ENCODE measurements around the gene TMEM163. TPM values are rescaled to one million over a fixed set of nuclear protein-coding genes. Genes with fewer than 3 reads are reported as not detected.
"Not testable (repeated sequence)": the region's sequence is repeated elsewhere in the genome, so short reads cannot be mapped to it uniquely, and the experiment has no call there.

Gene TMEM163
- polyA plus RNA-seq, 1 donor, result 0.86 TPM

GRCh38 chr2:134491022-134491421 is 227.8 kb downstream of the TMEM163 start:
- DNase-seq (ENCODE audit: low read depth), result no peak

DNA sequence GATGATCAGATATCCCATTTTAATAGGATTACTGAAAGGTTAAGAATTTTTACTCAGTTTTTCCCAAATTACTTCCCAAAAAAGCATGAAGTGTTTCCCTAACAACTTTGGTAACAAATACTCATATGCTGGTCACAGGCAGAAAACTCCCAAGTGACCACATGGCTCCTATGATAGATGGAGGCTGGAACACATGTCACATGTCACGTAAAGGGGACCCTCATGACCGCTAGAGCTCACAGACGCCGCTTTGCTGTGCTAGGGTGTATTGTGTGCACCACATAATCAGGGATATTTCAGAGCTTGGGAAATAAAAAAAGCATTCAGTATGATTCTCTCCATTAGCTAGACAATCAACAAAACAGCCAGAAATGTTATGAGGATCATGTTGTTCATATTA is 228.2 kb downstream of the TMEM163 start:
- no peak for DNase-seq (ENCODE audit: low read depth)

DNA sequence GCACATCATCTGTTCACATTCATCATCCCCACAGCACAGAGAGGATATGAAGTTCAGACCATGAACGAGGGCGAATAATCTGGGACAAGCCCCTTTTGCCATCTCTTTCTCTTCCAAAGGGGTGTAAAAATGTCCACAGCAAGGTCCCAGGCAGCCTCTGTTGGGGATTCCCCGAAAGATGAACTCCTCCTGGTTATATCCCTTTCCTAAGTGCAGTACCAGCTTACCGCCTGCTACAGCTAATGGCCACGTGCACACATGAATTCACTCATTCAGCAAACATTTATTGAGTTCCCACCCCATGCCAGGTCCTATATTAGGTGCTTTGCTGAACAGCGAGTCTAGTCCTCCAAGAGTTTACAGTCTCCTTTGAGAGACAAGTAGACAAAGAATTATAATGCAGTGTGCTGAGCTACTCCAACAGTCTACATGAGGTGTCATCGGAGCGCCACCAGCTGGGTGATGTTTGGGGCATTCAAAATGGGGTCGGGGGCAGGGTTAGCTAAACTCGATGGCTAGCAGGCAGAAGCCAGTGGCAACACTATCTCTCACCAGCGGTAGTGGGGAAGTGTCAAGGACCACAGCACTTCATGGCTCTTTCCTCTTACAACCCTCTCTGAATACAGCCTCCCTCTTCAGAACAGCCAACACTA is 228.9 kb downstream of the TMEM163 start:
- DNase-seq (ENCODE audit: low read depth), result no peak

DNA sequence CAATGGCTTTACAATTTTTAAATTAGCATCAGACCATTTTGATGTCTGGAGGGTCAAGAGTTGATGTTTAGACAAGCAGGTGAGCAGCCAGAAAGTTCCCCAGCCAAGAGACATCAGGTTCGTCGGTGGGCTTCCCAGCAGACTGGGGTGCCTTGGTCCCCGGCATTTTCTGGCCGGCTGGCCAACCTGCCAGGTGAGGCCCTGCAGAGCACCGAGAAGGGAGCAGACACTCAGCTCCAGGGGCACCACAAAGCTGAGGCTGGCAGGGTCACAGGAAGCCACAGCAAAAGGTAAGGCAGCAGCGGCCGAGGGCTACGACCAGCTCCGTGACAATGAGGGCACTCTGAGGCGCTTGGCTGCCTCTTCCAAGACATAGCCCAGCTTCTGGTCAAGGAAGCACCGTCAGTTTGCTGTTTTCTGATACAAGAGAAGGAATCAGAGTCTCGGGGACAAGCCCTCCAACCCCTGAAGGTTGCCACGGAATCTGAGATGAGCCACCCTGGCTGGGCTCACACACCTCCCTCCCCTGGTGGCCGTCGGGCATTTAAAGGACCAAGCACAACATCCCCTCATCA is 235.9 kb downstream of the TMEM163 start:
- no peak for DNase-seq (ENCODE audit: low read depth)

GRCh38 chr2:134482131-134482723 is 236.6 kb downstream of the TMEM163 start:
- DNase-seq (ENCODE audit: low read depth), result no peak

- no peak for DNase-seq (ENCODE audit: low read depth)
Observed at GRCh38 chr2:134479696-134480330, 239.0 kb downstream of the TMEM163 start.

- DNase-seq (ENCODE audit: low read depth), result not testable (repeated sequence)
Observed at GRCh38 chr2:134476982-134477381, 241.8 kb downstream of the TMEM163 start.

DNA sequence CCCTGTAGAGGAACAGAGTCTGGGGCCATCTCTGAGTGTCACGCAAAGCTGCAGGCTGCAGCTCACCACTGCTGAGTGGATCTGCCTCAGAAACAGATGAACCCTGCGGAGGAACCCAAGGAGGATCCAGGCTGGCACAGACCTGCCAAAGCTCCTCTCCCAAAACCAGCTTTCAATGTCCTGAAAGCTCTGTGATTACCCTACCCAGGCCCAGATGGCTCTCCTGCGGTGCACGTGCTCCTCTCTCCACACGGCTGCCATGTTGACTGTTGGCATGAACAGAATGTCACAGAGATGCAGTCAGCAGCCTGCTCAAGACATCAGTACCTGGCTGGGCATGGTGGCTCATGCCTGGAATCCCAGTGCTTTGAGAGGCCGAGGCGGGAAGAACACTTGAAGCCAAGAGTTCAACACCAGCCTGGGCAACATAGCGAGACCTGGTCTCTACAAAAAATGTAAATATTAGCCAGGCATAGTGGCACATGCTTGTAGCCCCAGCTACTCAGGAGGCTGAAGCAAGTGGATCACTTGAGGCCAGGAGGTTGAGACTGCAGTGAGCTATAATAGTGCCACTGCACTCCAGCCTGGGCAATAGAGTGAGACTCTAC is 248.1 kb downstream of the TMEM163 start:
- no peak for DNase-seq (ENCODE audit: low read depth)

- no peak for DNase-seq (ENCODE audit: low read depth)
Observed at GRCh38 chr2:134469516-134470115, 249.2 kb downstream of the TMEM163 start.

DNA sequence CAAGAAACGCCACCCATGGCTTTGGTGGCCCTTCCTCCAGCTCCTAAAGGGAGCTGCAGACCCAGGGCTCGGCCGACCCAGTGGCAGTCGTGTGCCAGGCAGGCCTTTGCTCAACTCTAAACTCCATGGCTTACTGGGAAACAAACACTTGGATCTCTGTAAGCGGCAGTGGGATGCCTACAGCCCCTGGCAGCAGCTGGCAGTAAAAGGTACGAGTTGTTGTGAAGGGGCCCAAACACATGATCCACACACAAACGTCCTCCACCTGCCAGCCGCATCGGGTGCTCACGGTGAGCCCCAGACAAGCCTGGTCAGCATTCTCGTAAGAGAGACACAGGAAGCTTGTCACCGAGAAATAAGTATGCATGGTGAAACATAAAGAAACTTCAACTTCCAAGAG is 250.0 kb downstream of the TMEM163 start:
- DNase-seq (ENCODE audit: low read depth), result no peak

DNA sequence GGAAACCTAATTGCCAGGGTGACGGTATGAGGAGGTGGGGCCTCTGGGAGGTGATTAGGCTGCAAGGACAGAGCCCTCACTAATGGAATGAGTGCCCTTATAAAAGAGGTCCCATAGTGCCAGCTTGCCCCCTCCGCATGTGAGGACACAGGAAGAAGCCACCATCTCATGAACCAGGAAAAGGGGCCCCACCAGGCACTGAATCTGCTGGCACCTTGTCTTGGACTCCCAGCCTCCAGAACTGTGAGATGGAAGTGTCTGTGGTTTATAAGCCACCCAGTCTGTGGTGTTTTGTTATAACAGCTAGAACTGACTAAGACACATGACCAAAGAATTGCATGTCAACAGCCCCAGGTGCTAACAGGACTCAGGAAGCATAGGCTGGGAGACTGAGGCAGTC is 250.6 kb downstream of the TMEM163 start:
- DNase-seq (ENCODE audit: low read depth), result no peak

GRCh38 chr2:134466141-134466540 is 252.7 kb downstream of the TMEM163 start:
- no peak for DNase-seq (ENCODE audit: low read depth)

- no peak for DNase-seq (ENCODE audit: low read depth)
Observed at GRCh38 chr2:134465228-134466105, 253.3 kb downstream of the TMEM163 start.

DNA sequence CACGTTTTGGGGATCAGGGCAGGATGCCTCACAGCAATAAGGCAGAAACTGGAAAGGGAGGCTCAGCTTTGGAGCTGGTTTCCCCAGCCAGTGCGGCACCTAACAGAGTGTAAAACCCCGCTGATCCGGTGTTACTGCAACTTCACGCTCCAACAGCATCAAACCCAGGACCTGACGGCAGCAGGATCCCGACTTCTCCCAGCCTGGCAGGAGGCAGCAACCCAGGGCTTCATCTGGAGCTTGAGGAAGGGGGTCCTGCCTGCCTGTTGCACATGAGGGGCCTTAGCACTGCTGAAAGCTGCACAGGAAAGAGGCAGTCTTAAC is 255.1 kb downstream of the TMEM163 start:
- DNase-seq (ENCODE audit: low read depth), result no peak

- DNase-seq (ENCODE audit: low read depth), result no peak
Observed at GRCh38 chr2:134462791-134463698, 255.8 kb downstream of the TMEM163 start.

- no peak for DNase-seq (ENCODE audit: low read depth)
Observed at GRCh38 chr2:134462275-134462674, 256.5 kb downstream of the TMEM163 start.

DNA sequence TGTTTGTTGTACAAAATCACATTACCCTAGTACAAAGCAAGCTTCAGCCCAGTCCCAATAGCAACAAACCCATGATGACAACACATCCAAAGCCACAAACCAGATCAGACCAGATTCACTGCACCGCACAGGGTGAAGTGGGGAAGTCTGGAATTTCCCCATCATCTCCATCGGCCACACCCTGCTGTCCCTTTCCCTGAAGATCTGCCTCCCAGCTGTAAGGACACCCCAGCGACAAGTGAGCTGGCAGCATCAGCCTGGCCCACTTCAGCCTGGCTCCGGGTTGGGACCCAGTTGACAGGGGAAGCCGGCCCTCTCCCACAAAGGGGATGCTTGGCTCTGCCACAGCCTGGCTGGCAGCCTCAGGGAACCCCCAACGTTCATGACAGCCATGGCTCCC is 257.3 kb downstream of the TMEM163 start:
- no peak for DNase-seq (ENCODE audit: low read depth)

DNA sequence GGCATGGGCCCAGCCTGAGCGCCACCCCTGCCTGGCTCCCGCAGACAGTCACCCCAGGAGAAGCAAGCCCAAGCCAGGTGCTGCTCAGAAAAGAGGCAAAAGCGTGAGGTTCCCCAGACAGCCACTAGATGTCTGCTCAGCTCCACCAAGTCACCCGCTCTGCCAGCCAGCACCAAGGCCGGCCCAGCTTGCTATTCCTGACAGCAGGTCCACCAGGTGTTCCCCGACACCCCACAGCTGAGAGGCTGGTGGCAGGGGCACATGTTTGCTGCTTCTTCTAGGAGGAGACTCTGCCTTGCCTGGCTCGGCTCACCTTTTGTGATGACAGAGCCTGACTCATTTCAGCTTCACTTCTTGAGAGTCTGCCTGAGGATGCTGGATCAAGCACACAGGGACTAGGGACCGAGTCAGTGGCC is 258.2 kb downstream of the TMEM163 start:
- no peak for DNase-seq (ENCODE audit: low read depth)

GRCh38 chr2:134459706-134460406 is 258.9 kb downstream of the TMEM163 start:
- DNase-seq (ENCODE audit: low read depth), result no peak

DNA sequence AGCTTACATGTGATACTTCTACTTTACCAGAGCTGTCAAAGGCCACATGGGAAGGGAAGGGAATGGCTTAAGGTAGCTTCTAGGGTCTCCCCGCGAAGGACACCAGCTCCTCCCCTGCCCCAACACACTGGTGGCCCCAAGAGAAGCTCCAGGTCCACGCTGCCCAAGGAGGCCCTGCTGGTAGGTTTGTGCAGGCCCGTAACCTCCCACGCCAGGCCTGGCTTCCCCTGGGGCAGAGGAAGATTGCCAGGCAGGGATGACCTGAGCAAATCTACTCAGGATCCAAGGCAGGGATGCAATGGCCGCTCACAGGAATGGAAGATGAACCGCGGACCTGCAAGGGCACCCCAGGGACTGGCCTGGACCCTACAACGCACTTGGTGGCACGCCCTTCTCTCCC is 259.9 kb downstream of the TMEM163 start:
- no peak for DNase-seq (ENCODE audit: low read depth)
